Activated CD4-positive, alpha-beta T cell treated with anti-CD3 and anti-CD28 coated beads for 36 hours (primary cell): Measurements from ENCODE around the gene YPEL1. TPM values are rescaled to one million over a fixed set of nuclear protein-coding genes. Genes with fewer than 3 reads are reported as not detected.
A peak's percentile ranks its signal among the peaks of the same experiment; 100 is the strongest.

ENCODE experiments used
- ATAC-seq: fragments of 200-7000 bp; cut with Tn5 transposase; one replicate; pipeline ENCODE4 v1.10.0; 2021; ENCODE audit warnings: mild to moderate bottlenecking, moderate library complexity
- CTCF ChIA-PET: fragments of 350-600 bp; sonication (Branson Sonifier 250); formaldehyde crosslinking; loops from one replicate; lab custom pipeline; 2021; ENCODE audit warnings: antibody characterized with exemption; lab: Charles Lee
- POLR2A ChIA-PET: fragments of 350-600 bp; sonication (Branson Sonifier 250); formaldehyde crosslinking; loops from one replicate; lab custom pipeline; 2021; ENCODE audit warnings: antibody characterized with exemption, inconsistent platforms; lab: Charles Lee
- DNase-seq: peaks from one replicate; pipeline ENCODE4 v3.0.0-alpha.2; 2020
- H3K27ac Mint-ChIP-seq: one replicate; pipeline ENCODE4 v1.8.0; 2021; ENCODE audit warnings: mixed read lengths
- H3K27me3 Mint-ChIP-seq: one replicate; pipeline ENCODE4 v1.8.0; 2021; ENCODE audit warnings: mixed read lengths
- H3K36me3 Mint-ChIP-seq: one replicate; pipeline ENCODE4 v1.8.0; 2021; ENCODE audit warnings: low read depth, mixed read lengths
- H3K4me1 Mint-ChIP-seq: one replicate; pipeline ENCODE4 v1.8.0; 2021; ENCODE audit warnings: mixed read lengths
- H3K4me3 Mint-ChIP-seq: one replicate; pipeline ENCODE4 v1.8.0; 2021; ENCODE audit warnings: mild to moderate bottlenecking, moderate library complexity, mixed read lengths
- H3K9me3 Mint-ChIP-seq: one replicate; pipeline ENCODE4 v1.8.0; 2021; ENCODE audit warnings: low read depth, mixed read lengths
- intact Hi-C, 2 experiments: fragments of 100-400 bp; cut with DNase I in 1 of 2; cut with micrococcal nuclease in 1 of 2; formaldehyde crosslinking; loops; one replicate each; pipeline versions ENCODE4 v1.14.2 to v1.15.1; 2022 to 2024; cut with DNase I, micrococcal nuclease
- total RNA-seq, 2 experiments: library from RNA; stranded (reverse); gene quantifications; one replicate each; pipeline ENCODE4 v1.2.3, GENCODE V29; 2021

YPEL1 gene
- total RNA-seq, 2 experiments from 2014 or later: 1.0 to 1.5 TPM

DNA sequence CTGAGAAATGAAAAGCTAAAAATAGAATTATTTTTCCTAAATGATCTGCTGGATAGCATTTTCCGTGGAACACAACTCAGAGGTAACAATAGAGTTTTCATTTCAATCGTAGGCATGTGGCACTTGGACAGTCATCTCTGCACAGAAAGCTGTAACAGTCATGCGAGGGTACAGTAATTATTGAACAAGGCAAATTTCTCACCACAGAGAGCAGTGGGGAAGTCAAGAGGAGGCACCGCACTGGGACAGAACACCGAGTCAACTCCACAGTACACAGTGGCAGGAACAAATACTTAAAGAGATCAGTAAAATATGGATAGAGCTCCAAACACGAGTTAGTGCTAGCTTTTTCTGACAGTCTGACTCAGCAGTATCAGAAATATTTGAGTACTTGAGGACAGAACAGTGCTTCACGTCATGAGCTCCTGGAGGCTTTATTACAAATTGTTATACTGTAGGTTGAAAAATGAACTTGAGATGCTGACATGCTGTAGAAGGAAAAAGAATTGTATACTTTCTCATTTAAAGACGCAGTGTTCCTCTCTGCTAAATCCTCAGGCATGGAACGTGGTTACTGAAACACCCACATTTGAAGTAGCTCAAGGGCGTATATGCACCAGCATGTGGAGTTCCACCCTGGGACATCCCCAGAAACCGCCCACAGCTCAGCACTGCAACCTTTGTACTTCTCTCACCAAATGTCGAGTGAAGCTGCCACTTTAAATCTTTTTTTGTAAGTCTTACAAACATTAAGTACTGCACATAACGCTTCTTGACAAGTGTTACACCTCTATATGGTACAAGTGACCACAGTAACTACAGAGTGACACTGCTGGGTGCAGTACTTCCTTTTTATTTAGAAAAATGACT lies 27.4 kb upstream of the YPEL1 start:
- intact Hi-C loops: loop anchor here (1.0 to 10.0 kb wide), 9 partner anchors 28 to 189 kb away; partner anchors contain the start of genes PPM1F (in 1 of the 2) and YPEL1 (in 1 of the 2)
- H3K36me3 Mint-ChIP-seq: peaks cover 70% of the 10 kb centered on the region
- peak; percentile 75 for ATAC-seq

DNA sequence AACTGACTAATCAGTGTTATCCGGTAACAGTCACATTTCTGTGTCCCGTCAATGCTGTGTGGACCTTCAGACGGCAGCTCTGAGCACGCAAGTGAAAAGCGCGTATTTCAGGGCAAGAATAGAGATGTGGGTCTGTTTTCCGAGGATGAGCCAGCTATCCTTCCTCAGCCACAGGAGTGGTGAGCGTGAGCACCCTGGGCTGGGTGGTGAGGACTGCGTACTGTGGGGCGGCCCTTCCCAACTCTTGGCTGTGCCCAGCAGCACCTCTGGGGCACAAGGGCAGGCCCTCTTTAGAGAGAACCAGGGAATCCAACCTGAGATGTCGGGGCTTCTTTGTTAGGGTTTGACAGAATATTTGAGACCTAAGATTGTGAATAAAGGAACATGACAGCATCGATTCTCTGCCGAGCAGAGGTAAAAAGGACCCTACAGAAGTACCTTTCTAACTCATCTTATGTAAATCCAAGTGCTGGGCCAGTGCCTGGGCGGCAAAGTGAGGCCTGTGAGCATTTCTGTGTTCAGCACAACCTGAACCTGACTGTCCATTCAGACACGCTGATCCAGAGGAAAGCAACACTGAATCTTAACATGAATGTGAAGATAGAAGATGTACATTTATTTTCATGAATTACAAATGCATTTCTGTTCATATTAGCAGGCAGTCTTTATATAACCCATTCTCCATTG lies 26.5 kb upstream of the YPEL1 start:
- no peak overlapping the region for H3K4me3 Mint-ChIP-seq
- no peaks in the 10 kb centered on the region for H3K27me3 Mint-ChIP-seq
- H3K36me3 Mint-ChIP-seq: peaks cover 69% of the 10 kb centered on the region
- intact Hi-C loops: loop anchor here (1.0 to 10.0 kb wide), 9 partner anchors 27 to 190 kb away; partner anchors contain the start of genes PPM1F (in 1 of the 2) and YPEL1 (in 1 of the 2)
- peaks cover 60% of the 10 kb centered on the region for H3K4me1 Mint-ChIP-seq
- H3K27ac Mint-ChIP-seq: no peak overlapping the region
- DNase-seq (no peak), ATAC-seq (no peak)
- ChIA-PET POLR2A (interaction anchor here (0.6 to 1.5 kb wide), 6 partner anchors 13 to 115 kb away, joined by 3 to 6 read pairs (median 4); partner anchors contain the start of genes MAPK1 and YPEL1), CTCF (interaction anchor here (0.5 to 2.5 kb wide), 10 partner anchors 9 to 210 kb away, joined by 3 to 9 read pairs (median 3); no protein-coding TSS in a partner anchor)
- H3K9me3 Mint-ChIP-seq: no peaks in the 10 kb centered on the region

More for the DNA sequence above, 27.4 kb upstream of the YPEL1 start:
- H3K4me1 Mint-ChIP-seq: peaks cover 67% of the 10 kb centered on the region
- no peaks in the 10 kb centered on the region for H3K9me3 Mint-ChIP-seq
- ChIA-PET CTCF (interaction anchor here (0.8 to 2.5 kb wide), 7 partner anchors 8 to 209 kb away, joined by 3 to 9 read pairs (median 3); no protein-coding TSS in a partner anchor), POLR2A (interaction anchor here (0.6 to 1.5 kb wide), 6 partner anchors 14 to 175 kb away, joined by 3 to 6 read pairs (median 4); partner anchors contain the start of genes MAPK1 and YPEL1)
- H3K27me3 Mint-ChIP-seq: no peaks in the 10 kb centered on the region
- H3K4me3 Mint-ChIP-seq: no peak overlapping the region
- peak; percentile 75 for DNase-seq
- peak overlapping the region; percentile 48 for H3K27ac Mint-ChIP-seq

DNA sequence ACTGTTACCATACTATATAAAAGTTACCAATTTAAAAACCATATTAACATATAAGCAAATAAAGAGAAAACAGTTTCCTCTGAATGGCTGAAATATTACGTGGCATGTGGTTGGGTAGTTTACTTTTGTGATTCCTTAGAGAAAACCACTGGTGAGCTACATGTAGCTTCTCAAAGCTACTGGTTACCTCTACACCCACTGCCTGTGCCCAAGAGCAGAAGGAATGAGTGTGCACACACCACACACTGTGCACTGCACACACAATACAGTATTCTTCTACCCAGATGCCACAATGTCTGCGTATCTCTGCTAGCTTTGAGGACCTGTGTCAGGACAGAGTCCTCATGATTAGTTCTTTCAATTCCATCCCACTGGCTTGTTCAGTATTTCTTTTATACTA lies 25.5 kb upstream of the YPEL1 start:
- H3K36me3 Mint-ChIP-seq: peaks cover 62% of the 10 kb centered on the region
- peak; percentile 56 for ATAC-seq
- intact Hi-C loops: loop anchor here (5.0 to 10.0 kb wide), 2 partner anchors 54 to 191 kb away; partner anchors contain the start of gene PPM1F (in 1 of the 2)
- CTCF ChIA-PET: interaction anchor here (1.3 to 2.5 kb wide), 4 partner anchors 10 to 177 kb away, joined by 3 to 9 read pairs (median 3); no protein-coding TSS in a partner anchor
- no peak overlapping the region for H3K4me3 Mint-ChIP-seq
- H3K9me3 Mint-ChIP-seq: no peaks in the 10 kb centered on the region
- POLR2A ChIA-PET: interaction anchor here (0.5 to 1.3 kb wide), 2 partner anchors 116 to 126 kb away, joined by 3 read pairs; no protein-coding TSS in a partner anchor
- no peak overlapping the region for H3K27ac Mint-ChIP-seq
- H3K4me1 Mint-ChIP-seq: peaks cover 50% of the 10 kb centered on the region
- H3K27me3 Mint-ChIP-seq: no peaks in the 10 kb centered on the region
- peak; percentile 61 for DNase-seq

DNA sequence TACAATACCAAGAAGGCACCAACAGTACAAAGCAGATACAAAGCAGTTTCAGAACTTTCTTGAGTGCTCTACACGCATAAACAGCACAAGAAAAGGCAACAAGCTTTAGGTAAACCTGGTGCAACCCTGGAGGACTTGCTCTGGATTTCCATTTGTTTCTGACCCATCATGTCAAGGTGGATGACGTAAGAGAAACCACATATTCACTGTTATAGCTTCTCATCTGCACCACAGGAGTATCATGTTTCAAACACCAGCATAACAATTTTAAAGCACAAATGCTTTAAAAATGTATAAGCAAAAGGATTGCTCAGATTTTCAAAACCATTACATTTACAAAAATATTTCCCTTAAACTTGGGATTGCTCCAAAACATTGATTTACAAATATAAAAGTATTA lies 25.0 kb upstream of the YPEL1 start:
- Mint-ChIP-seq H3K27me3 (no peaks in the 10 kb centered on the region), H3K36me3 (peaks cover 60% of the 10 kb centered on the region), H3K4me1 (peaks cover 50% of the 10 kb centered on the region), H3K4me3 (no peak overlapping the region), H3K9me3 (no peaks in the 10 kb centered on the region), H3K27ac (no peak overlapping the region)
- POLR2A ChIA-PET: interaction anchor here (0.5 to 1.3 kb wide), 2 partner anchors 116 to 126 kb away, joined by 3 read pairs; no protein-coding TSS in a partner anchor
- intact Hi-C loops: loop anchor here (5.0 to 10.0 kb wide), 2 partner anchors 54 to 192 kb away; partner anchors contain the start of gene PPM1F (in 1 of the 2)
- CTCF ChIA-PET: interaction anchor here (1.3 to 2.5 kb wide), 3 partner anchors 11 to 115 kb away, joined by 3 to 9 read pairs (median 3); no protein-coding TSS in a partner anchor
- DNase-seq (no peak), ATAC-seq (no peak)

DNA sequence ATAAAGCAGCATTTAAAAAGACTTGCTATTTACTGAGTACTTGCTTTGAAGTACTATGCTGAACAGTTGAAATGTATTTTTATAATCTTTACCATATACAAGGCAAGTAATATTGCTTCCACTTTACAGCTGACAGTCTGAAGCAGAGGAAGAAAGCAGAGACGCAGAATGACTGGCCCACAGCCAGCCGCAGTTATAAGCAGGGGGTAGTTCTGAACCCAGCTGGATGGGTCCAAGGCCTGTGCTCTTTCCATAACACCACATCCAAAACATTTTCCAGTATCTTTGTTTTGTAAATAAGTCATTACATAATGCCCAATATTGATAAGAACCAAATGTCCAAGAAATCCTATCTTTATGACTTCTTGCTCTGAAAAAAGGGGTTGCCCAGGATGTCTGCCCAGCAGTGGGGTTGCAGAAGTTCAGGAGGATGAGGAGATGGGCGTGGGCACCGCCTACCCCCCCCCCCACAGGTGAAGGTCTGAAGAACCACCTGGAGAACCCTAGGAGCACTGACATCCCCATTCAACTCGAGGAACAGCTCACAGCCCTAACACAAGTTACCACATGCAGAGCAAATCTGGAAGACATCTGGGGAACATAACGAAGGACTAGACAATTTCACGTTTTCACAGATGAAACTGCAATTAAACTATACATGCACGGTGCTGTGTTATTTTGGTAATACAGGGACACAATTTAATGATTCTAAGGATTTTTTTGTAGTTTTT lies 24.2 kb upstream of the YPEL1 start:
- intact Hi-C loops: loop anchor here (5.0 to 10.0 kb wide), 2 partner anchors 55 to 192 kb away; partner anchors contain the start of gene PPM1F (in 1 of the 2)
- peaks cover 42% of the 10 kb centered on the region for H3K4me1 Mint-ChIP-seq
- ChIA-PET POLR2A (no interaction called here), CTCF (no interaction called here)
- no peaks in the 10 kb centered on the region for H3K27me3 Mint-ChIP-seq
- no peak for DNase-seq
- H3K36me3 Mint-ChIP-seq: peaks cover 51% of the 10 kb centered on the region
- no peak overlapping the region for H3K4me3 Mint-ChIP-seq
- ATAC-seq: no peak
- H3K27ac Mint-ChIP-seq: no peak overlapping the region
- H3K9me3 Mint-ChIP-seq: no peaks in the 10 kb centered on the region

DNA sequence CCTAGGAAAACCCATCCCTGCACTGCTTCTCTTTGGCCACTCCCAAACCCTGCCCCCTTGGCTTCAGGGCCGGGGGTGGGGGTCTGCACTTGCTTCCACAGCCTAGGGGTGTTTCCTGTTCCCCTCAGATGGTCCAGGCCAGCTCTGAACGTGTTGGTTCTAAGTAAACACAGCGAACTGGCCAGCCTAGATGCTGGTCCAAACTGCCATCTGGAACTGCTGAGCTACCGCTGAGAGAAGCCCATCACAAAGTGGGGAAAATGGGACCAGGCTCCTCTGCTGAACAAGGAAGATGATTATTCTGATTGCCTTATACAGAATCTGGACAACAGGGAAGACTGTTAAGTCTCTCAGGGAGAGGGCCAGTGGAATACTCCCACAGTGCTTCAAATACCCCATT lies 23.5 kb upstream of the YPEL1 start:
- Mint-ChIP-seq H3K36me3 (peaks cover 47% of the 10 kb centered on the region), H3K27ac (no peak overlapping the region), H3K4me1 (peaks cover 35% of the 10 kb centered on the region), H3K27me3 (no peaks in the 10 kb centered on the region), H3K9me3 (no peaks in the 10 kb centered on the region), H3K4me3 (no peak overlapping the region)
- ChIA-PET CTCF (no interaction called here), POLR2A (no interaction called here)
- DNase-seq: no peak
- intact Hi-C loops: no loop called here
- ATAC-seq: no peak

DNA sequence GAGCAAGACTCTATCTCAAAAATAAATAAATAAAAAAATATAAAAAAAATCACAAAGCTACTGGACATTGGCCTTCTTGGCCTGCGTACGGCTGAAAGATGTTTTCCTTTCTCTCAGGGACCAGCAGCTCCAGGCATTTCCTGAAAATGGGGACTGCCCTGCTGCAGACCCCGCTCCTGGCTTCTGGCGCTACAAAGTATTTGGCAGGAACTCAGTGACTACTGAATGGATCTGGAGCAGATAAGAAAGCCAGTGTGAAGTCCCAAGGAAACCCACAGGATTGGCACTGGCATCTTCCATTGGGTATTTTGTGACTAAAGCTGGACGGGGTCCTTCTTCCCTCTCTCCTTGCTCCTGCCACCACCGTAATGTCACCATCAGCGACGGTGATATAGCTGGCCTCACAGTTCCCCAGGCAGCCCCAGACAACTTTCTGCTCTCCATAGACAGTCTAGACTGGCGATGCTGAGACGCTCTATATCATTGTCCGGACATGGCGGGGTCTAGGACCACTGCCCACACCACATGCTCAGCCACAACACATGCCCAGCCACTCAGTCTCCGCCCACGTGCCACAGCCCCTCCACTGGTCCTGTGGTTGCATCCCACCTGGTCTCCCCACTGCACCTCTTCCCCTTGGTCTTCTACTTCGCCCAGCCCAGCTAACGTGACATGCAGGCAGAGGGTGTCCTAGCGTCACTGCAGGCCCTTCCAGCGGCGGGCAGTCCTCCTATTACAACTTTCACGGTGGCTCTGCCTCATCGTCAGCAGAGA lies 22.7 kb upstream of the YPEL1 start:
- no peaks in the 10 kb centered on the region for H3K9me3 Mint-ChIP-seq
- H3K36me3 Mint-ChIP-seq: peaks cover 41% of the 10 kb centered on the region
- ATAC-seq (no peak), DNase-seq (no peak)
- no peaks in the 10 kb centered on the region for H3K27me3 Mint-ChIP-seq
- H3K27ac Mint-ChIP-seq: no peak overlapping the region
- ChIA-PET POLR2A (no interaction called here), CTCF (interaction anchor here (0.7 kb wide), 1 partner anchor 10 kb away, joined by 4 read pairs; no protein-coding TSS in a partner anchor)
- intact Hi-C loops: no loop called here
- H3K4me3 Mint-ChIP-seq: no peak overlapping the region
- peaks cover 27% of the 10 kb centered on the region for H3K4me1 Mint-ChIP-seq

DNA sequence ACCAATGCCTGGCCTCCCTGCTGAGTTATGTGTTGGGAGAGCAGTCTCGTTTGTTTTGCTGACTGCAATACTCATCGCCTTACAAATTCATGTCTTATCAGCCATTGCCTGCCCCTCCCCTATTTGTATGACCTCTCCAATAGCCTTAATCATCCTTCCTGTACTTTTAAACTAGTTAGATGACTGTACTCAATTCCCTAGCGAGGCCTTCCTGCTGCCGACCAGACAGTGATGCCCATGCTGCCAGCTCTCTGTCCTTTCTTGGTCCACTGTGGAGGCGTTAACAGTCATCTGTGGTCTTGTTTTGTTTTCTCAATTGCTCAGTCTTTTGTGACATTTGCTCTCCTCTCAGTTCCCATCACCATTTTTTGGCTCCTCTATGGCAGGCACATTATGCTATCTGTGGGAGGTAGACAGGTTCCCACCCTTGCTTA lies 20.3 kb upstream of the YPEL1 start:
- POLR2A ChIA-PET: interaction anchor here (1.4 kb wide), 1 partner anchor 20 kb away, joined by 3 read pairs; no protein-coding TSS in a partner anchor
- Mint-ChIP-seq H3K4me3 (no peak overlapping the region), H3K9me3 (no peaks in the 10 kb centered on the region), H3K36me3 (peaks cover 24% of the 10 kb centered on the region), H3K27me3 (no peaks in the 10 kb centered on the region), H3K4me1 (peaks cover 6% of the 10 kb centered on the region), H3K27ac (no peak overlapping the region)
- CTCF ChIA-PET: no interaction called here
- ATAC-seq: peak; percentile 59
- intact Hi-C loops: no loop called here
- DNase-seq: peak; percentile 26

DNA sequence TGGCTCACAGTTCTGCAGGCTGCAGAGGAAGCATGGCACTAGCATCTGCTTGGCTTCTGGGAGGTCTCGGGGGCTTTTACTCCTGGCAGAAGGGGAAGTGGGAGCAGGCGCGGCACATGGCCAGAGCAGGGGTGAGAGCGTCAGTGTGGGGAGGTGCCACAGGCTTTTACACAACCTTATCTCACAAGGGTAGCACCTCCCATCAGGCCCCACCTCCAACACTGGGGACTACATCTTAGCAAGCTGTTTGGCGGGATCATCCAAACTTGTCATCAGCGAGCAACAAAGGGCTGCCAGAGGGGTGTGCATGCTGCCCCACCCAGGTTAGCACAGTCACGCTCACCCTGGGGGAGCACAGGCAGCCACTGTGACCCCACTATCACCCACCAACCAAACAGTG lies 18.9 kb upstream of the YPEL1 start:
- CTCF ChIA-PET: no interaction called here
- H3K4me1 Mint-ChIP-seq: peaks cover 4% of the 10 kb centered on the region
- intact Hi-C loops: no loop called here
- POLR2A ChIA-PET: interaction anchor here (1.4 kb wide), 1 partner anchor 19 kb away, joined by 3 read pairs; no protein-coding TSS in a partner anchor
- ATAC-seq: no peak
- H3K4me3 Mint-ChIP-seq: no peak overlapping the region
- no peaks in the 10 kb centered on the region for H3K27me3 Mint-ChIP-seq
- DNase-seq: no peak
- H3K9me3 Mint-ChIP-seq: no peaks in the 10 kb centered on the region
- H3K36me3 Mint-ChIP-seq: peaks cover 20% of the 10 kb centered on the region
- H3K27ac Mint-ChIP-seq: no peak overlapping the region
